ENCODE measurements around the gene GRID2. TPM values are rescaled to one million over a fixed set of nuclear protein-coding genes. Genes with fewer than 3 reads are reported as not detected.

The GRID2 gene
- total and polyA plus RNA-seq, 12 donors: 0.01 to 0.07 (median 0.07) TPM; not detected in 9

GRCh38 chr4:93645120-93645519 lies 1341.4 kb downstream of the GRID2 start:
- DNase-seq (no peak), ATAC-seq (no peak)
- 71 to 81% methylated on average over 3 of the region's 3 CpGs for WGBS, 2 donors
- Histone ChIP-seq H3K27me3 (no peaks in the 10 kb centered on the region), H3K9me3 (peaks cover 0 to 2% (median 0%) of the 10 kb centered on the region in 11 donors), H3K4me1 (no peaks in the 10 kb centered on the region), H3K27ac (no peak overlapping the region), H3K36me3 (no peaks in the 10 kb centered on the region), H3K4me3 (no peak overlapping the region)
- no peak for TF ChIP-seq CTCF (IDR thresholded peaks at IDR 0.05)
- intact Hi-C loops (cut with DNase I): no loop called here

- no peak overlapping the region for H3K4me3 ChIP-seq
- no peaks in the 10 kb centered on the region for H3K36me3 ChIP-seq
- H3K27ac ChIP-seq: no peak overlapping the region
- TF ChIP-seq CTCF (IDR thresholded peaks at IDR 0.05): no peak
- ATAC-seq (no peak), DNase-seq (no peak)
- intact Hi-C loops (cut with DNase I): no loop called here
- H3K9me3 ChIP-seq: peaks cover 0 to 2% (median 0%) of the 10 kb centered on the region in 11 donors
- no peaks in the 10 kb centered on the region for H3K4me1 ChIP-seq
- H3K27me3 ChIP-seq: no peaks in the 10 kb centered on the region
Measured at GRCh38 chr4:93646233-93646930, 1342.6 kb downstream of the GRID2 start.

DNA sequence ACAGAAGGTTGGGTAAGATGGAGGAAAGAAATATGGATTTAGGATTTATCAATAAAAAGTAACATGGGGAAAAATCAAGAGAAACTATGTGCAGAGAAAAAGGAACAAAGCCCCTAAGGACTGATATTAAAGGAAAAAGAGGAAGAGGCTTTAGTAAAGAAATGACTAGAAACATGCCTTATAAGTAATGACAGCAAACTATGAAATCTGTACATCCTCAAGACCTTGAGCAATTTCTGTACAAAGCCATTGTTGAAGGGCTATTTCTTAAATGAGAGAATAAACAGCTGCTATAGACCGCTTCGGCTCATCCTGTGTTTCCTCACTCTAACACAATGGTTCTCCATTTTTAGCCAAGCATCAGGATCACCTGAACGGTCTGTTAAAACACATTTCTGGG lies 1344.5 kb downstream of the GRID2 start:
- Histone ChIP-seq H3K9me3 (peaks cover 0 to 2% (median 0%) of the 10 kb centered on the region in 11 donors), H3K36me3 (no peaks in the 10 kb centered on the region), H3K27ac (no peak overlapping the region), H3K4me3 (no peak overlapping the region), H3K4me1 (no peaks in the 10 kb centered on the region), H3K27me3 (no peaks in the 10 kb centered on the region)
- ATAC-seq: no peak
- TF ChIP-seq CTCF (IDR thresholded peaks at IDR 0.05): no peak
- 68 to 69% methylated on average over 3 of the region's 3 CpGs for WGBS, 2 donors
- intact Hi-C loops (cut with DNase I): no loop called here
- DNase-seq: no peak

- DNase-seq (no peak), ATAC-seq (no peak)
- H3K36me3 ChIP-seq: no peaks in the 10 kb centered on the region
- H3K27me3 ChIP-seq: no peaks in the 10 kb centered on the region
- TF ChIP-seq CTCF (IDR thresholded peaks at IDR 0.05): no peak
- H3K9me3 ChIP-seq: peaks cover 0 to 2% (median 0%) of the 10 kb centered on the region in 11 donors
- intact Hi-C loops (cut with DNase I): no loop called here
- H3K4me3 ChIP-seq: no peak overlapping the region
- H3K27ac ChIP-seq: no peak overlapping the region
- no peaks in the 10 kb centered on the region for H3K4me1 ChIP-seq
Measured at GRCh38 chr4:93649828-93650227, 1346.1 kb downstream of the GRID2 start.

Data from heart right ventricle (tissue), 16 donors.